WERI-Rb-1 (cell line): ENCODE measurements around the gene NUP98.

Experiments used
- DNase-seq: peaks from one replicate; pipeline ENCODE4 v3.0.0-alpha.2; 2020
- H3K27ac ChIP-seq: fragments of 250-450 bp; sonication (Bioruptor Pico); 2 replicates; pipeline ENCODE4 v1.5.1; 2020; ENCODE audit warnings: mild to moderate bottlenecking, moderate library complexity
- H3K27me3 ChIP-seq: fragments of 250-450 bp; sonication (Bioruptor Pico); 2 replicates; pipeline ENCODE4 v1.5.1; 2021; ENCODE audit warnings: mild to moderate bottlenecking, low read depth, moderate library complexity; ENCODE audit not compliant: insufficient read depth, severe bottlenecking
- H3K36me3 ChIP-seq: fragments of 250-450 bp; sonication (Bioruptor Pico); 2 replicates; pipeline ENCODE4 v1.5.1; 2020; ENCODE audit warnings: mild to moderate bottlenecking, moderate library complexity
- H3K4me3 ChIP-seq: 2 replicates; pipeline ENCODE4 v1.5.1; 2011; ENCODE audit warnings: low read depth, mild to moderate bottlenecking, control low read depth, low read length
- H3K9me3 ChIP-seq: fragments of 250-450 bp; sonication (Bioruptor Pico); 2 replicates; pipeline ENCODE4 v1.5.1; 2021; ENCODE audit warnings: mild to moderate bottlenecking, moderate library complexity; ENCODE audit not compliant: severe bottlenecking
- CTCF ChIP-seq: IDR thresholded peaks from 2 replicates; pipeline ENCODE4 v1.5.1; 2011; ENCODE audit warnings: low read depth, mild to moderate bottlenecking, control low read depth, inconsistent platforms, low read length

NUP98 gene

GRCh38 chr11:3669742-3670183 lies 127.6 kb downstream of the NUP98 start:
- Histone ChIP-seq H3K9me3 (no peaks in the 10 kb centered on the region), H3K27ac (no peak overlapping the region), H3K36me3 (peaks cover 36% of the 10 kb centered on the region), H3K4me3 (no peak overlapping the region), H3K27me3 (no peaks in the 10 kb centered on the region)
- TF ChIP-seq CTCF, result no peak
- no peak for DNase-seq

GRCh38 chr11:3669128-3669527 lies 128.2 kb downstream of the NUP98 start:
- no peaks in the 10 kb centered on the region for H3K9me3 ChIP-seq
- H3K27ac ChIP-seq, result no peak overlapping the region
- H3K4me3 ChIP-seq, result no peak overlapping the region
- no peaks in the 10 kb centered on the region for H3K27me3 ChIP-seq
- TF ChIP-seq CTCF, result no peak
- peaks cover 34% of the 10 kb centered on the region for H3K36me3 ChIP-seq
- DNase-seq, result no peak

GRCh38 chr11:3667149-3668035 lies 130.0 kb downstream of the NUP98 start:
- no peak for DNase-seq
- Histone ChIP-seq H3K4me3 (no peak overlapping the region), H3K27me3 (no peaks in the 10 kb centered on the region), H3K9me3 (no peaks in the 10 kb centered on the region), H3K36me3 (peaks cover 31% of the 10 kb centered on the region), H3K27ac (no peak overlapping the region)
- TF ChIP-seq CTCF, result no peak

GRCh38 chr11:3666023-3666530 lies 131.3 kb downstream of the NUP98 start:
- no peak for TF ChIP-seq CTCF
- no peak for DNase-seq
- Histone ChIP-seq H3K27ac (no peak overlapping the region), H3K9me3 (no peaks in the 10 kb centered on the region), H3K36me3 (peaks cover 31% of the 10 kb centered on the region), H3K4me3 (no peak overlapping the region), H3K27me3 (no peaks in the 10 kb centered on the region)

GRCh38 chr11:3665336-3666022 lies 131.9 kb downstream of the NUP98 start:
- no peak overlapping the region for H3K27ac ChIP-seq
- H3K4me3 ChIP-seq, result no peak overlapping the region
- H3K9me3 ChIP-seq, result no peaks in the 10 kb centered on the region
- no peak for DNase-seq
- H3K27me3 ChIP-seq, result no peaks in the 10 kb centered on the region
- H3K36me3 ChIP-seq, result peaks cover 31% of the 10 kb centered on the region
- no peak for TF ChIP-seq CTCF
